ENCODE data around the gene GNLY.

The GNLY gene

GRCh38 chr2:85684806-85685205 lies 9.4 kb upstream of the GNLY start:
- TF ChIP-seq POLR2AphosphoS5 (IDR thresholded peaks at IDR 0.05; ENCODE audit: low read depth, low read length) (no peak), REST (IDR thresholded peaks at IDR 0.05; ENCODE audit: insufficient read depth in 1 of 2, low read depth in 2 of 2, low read length in 2 of 2) (no peak), TAF1 (IDR thresholded peaks at IDR 0.05; ENCODE audit: borderline replicate concordance, insufficient read depth, low read length) (no peak), FOXP2 (optimal IDR thresholded peaks at IDR 0.05; ENCODE audit: borderline replicate concordance, extremely low read depth, extremely low read length, insufficient read depth) (no peak), SIN3A (IDR thresholded peaks at IDR 0.05; ENCODE audit: borderline replicate concordance, insufficient read depth, low read length) (no peak)

- TF ChIP-seq SIN3A (IDR thresholded peaks at IDR 0.05; ENCODE audit: borderline replicate concordance, insufficient read depth, low read length) (no peak), TAF1 (IDR thresholded peaks at IDR 0.05; ENCODE audit: borderline replicate concordance, insufficient read depth, low read length) (no peak), REST (IDR thresholded peaks at IDR 0.05; ENCODE audit: insufficient read depth in 1 of 2, low read depth in 2 of 2, low read length in 2 of 2) (no peak), POLR2AphosphoS5 (IDR thresholded peaks at IDR 0.05; ENCODE audit: low read depth, low read length) (no peak), FOXP2 (optimal IDR thresholded peaks at IDR 0.05; ENCODE audit: borderline replicate concordance, extremely low read depth, extremely low read length, insufficient read depth) (no peak)
Observed at GRCh38 chr2:85690932-85691331, 3.2 kb upstream of the GNLY start.

- TF ChIP-seq SIN3A (IDR thresholded peaks at IDR 0.05; ENCODE audit: borderline replicate concordance, insufficient read depth, low read length) (no peak), REST (IDR thresholded peaks at IDR 0.05; ENCODE audit: insufficient read depth in 1 of 2, low read depth in 2 of 2, low read length in 2 of 2) (no peak), FOXP2 (optimal IDR thresholded peaks at IDR 0.05; ENCODE audit: borderline replicate concordance, extremely low read depth, extremely low read length, insufficient read depth) (no peak)
Observed at GRCh38 chr2:85692039-85692645, 2.0 kb upstream of the GNLY start.

GRCh38 chr2:85695121-85695520 lies 963 bp downstream of the GNLY start:
- TF ChIP-seq FOXP2 (optimal IDR thresholded peaks at IDR 0.05; ENCODE audit: borderline replicate concordance, extremely low read depth, extremely low read length, insufficient read depth), result no peak
- TF ChIP-seq REST (IDR thresholded peaks at IDR 0.05; ENCODE audit: insufficient read depth in 1 of 2, low read depth in 2 of 2, low read length in 2 of 2), result no peak
- no peak for TF ChIP-seq TAF1 (IDR thresholded peaks at IDR 0.05; ENCODE audit: borderline replicate concordance, insufficient read depth, low read length)
- TF ChIP-seq POLR2AphosphoS5 (IDR thresholded peaks at IDR 0.05; ENCODE audit: low read depth, low read length), result no peak
- TF ChIP-seq SIN3A (IDR thresholded peaks at IDR 0.05; ENCODE audit: borderline replicate concordance, insufficient read depth, low read length), result no peak
